ENCODE results near the gene SLC4A1.

SLC4A1 gene

DNA sequence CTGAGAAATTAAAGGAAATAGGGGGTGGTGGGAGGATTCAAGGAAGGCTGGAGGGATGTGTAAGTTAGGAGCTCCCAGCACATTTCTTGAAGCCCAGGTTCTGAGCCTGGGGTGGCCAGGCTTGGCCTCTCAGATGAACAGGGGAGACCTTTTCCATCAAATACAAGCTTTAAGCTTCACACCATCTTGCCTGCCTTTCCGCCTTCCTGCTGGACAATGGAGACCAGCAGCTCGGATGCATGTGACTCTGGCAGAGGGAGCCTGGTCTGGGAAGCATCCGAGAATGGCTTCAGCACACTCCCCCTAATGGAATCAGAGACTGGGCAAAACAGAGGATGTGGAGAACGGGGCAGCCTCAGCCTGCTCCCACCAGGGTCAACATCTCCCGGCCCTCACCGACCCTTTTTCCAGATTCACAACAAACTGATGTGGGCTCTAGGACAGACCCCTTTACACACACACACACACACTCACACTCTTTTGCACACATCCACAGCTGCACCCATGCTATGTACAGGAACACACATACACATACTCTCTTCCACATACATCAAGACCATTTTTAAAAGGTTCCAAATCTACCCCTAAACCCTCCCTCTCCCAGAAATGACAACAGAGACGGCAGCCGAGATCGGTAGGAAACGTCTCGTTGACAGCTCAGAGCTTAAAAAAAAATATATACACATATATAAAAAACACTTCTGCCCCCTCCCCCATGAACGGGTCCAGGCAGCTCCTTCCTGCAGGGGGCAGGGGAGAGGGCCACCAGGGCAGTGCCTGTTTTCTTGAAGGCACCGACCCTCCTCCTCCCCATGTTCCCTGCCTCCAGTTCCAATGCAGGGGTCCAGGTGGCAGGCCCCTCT, 61.7 kb downstream of the SLC4A1 start:
- H3K4me3 ChIP-seq (ENCODE audit: low read length), result no peak overlapping the region
- no peak for DNase-seq (ENCODE audit: low read depth)
- TF ChIP-seq, protein P1, sequence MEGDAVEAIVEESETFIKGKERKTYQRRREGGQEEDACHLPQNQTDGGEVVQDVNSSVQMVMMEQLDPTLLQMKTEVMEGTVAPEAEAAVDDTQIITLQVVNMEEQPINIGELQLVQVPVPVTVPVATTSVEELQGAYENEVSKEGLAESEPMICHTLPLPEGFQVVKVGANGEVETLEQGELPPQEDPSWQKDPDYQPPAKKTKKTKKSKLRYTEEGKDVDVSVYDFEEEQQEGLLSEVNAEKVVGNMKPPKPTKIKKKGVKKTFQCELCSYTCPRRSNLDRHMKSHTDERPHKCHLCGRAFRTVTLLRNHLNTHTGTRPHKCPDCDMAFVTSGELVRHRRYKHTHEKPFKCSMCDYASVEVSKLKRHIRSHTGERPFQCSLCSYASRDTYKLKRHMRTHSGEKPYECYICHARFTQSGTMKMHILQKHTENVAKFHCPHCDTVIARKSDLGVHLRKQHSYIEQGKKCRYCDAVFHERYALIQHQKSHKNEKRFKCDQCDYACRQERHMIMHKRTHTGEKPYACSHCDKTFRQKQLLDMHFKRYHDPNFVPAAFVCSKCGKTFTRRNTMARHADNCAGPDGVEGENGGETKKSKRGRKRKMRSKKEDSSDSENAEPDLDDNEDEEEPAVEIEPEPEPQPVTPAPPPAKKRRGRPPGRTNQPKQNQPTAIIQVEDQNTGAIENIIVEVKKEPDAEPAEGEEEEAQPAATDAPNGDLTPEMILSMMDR (conservative IDR thresholded peaks at IDR 0.05; ENCODE audit: low read depth, low read length), result peak; percentile 48

DNA sequence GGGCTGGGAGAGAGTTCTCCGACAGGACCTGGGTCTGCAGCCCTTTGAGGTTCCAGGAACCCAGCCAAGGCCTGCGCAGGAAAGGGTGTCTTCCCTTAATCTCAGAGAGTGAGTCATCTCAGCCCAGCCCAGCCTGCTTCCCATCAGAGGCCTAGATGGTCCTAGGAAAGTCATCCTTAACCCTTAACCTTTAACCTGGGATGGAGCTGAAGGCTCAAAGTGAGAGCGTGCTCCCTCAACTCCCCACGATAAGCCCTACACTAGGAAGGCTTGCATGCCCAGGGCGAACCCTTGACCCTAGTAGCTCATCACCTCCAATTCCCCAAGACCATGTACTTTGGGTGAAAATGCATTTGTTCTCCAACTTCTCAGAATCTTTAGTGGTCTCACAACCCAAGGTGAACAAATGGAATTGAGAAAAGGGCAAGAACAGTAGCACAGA, 63.5 kb downstream of the SLC4A1 start:
- TF ChIP-seq, protein P1 (conservative IDR thresholded peaks at IDR 0.05; ENCODE audit: low read depth, low read length), result no peak
- no peak overlapping the region for H3K4me3 ChIP-seq (ENCODE audit: low read length)
- no peak for DNase-seq (ENCODE audit: low read depth)

DNA sequence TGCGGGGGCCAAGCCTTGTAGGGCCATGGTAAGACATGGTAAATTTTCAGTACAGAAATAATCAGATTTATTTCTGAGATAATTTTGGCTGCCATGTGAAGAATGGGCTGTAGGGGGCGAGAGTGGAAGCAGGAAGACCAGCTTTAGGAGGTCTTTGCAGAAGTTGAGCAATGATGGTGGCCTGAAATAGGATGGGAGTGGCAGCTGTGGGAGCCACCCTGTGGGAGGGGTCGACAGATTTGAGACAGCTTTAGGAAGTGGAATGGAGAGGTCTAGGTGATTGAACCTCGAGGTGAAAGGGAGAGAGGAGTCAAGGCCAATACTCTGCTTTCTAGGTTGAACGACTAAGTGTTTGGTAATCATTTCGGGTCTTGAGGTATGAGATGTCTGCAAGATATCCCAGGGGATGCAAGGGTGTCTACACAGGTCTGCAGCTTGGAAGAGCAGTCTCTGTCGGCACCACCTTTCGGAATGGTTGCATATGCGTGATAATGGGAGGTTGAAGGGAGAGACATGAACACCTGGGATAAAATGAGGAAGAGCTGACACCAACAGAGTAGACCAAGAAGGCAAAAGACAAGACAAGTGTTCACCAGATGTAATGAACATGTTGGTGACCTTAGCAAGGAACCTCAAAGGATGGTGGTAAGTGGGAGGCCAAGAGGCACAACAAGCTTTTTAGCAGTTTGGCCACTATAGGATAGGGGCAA, 64.0 kb downstream of the SLC4A1 start:
- no peak for DNase-seq (ENCODE audit: low read depth)
- TF ChIP-seq, protein P1 (conservative IDR thresholded peaks at IDR 0.05; ENCODE audit: low read depth, low read length), result peak; percentile 90

DNA sequence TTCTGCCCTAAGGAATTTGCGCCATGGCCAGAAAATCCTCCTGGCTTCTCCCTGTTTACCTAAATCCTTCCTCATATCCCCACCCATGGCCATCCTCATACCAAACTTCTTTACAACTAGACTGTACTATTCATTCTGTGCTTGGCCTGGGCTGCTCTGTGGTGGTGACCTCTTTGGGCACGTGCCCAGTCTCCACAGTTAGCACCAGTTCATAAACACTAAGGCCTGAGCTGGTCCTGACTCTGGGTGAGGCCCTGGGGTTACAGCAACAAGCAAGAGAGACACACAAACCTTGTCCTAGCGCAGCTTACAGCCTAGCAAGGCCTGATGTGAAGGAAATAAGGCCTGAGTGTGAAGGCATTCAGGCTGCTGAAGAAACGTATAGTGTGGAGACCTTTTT, 65.2 kb downstream of the SLC4A1 start:
- TF ChIP-seq, protein P1 (conservative IDR thresholded peaks at IDR 0.05; ENCODE audit: low read depth, low read length), result no peak
- no peak for DNase-seq (ENCODE audit: low read depth)

More for the DNA sequence above, 64.0 kb downstream of the SLC4A1 start:
- H3K4me3 ChIP-seq (ENCODE audit: low read length), result no peak overlapping the region

DNA sequence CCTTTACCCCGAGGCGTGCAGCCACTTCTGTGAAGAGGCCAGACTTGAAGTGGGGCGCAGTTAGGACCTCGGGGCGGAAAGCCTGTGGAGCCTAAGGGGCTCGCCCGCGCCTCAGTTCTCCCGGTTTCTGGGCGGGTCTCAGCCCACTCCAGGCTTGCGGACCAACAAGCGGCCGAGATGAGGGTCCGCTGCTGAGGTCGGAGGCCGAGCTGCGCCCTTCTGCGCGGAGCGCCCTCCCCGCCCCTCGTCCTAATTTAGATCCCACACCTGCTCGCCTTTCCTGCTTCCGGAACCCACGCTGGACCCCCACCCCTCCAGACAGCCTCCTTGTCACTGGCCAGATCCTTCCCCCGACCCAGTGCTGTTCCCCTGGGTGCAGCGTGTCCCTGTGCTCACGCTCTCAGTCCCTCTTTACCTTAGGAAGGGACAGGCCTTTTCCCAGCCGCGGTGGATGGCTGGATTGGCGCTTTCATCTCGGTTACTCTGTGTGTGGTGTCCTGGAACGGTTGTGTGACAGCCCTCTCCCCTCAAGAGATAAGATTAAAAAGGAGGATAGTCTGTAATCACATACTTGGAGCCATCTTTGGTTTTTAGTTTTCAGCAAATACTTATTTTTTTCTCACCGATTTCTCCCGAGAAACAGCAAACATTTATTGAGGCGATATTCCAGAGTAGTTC, 67.3 kb downstream of the SLC4A1 start:
- H3K4me3 ChIP-seq (ENCODE audit: low read length), result peak overlapping the region; percentile 75
- TF ChIP-seq, protein P1 (conservative IDR thresholded peaks at IDR 0.05; ENCODE audit: low read depth, low read length), result no peak
- DNase-seq (ENCODE audit: low read depth), result no peak

More for the DNA sequence above, 65.2 kb downstream of the SLC4A1 start:
- no peak overlapping the region for H3K4me3 ChIP-seq (ENCODE audit: low read length)

DNA sequence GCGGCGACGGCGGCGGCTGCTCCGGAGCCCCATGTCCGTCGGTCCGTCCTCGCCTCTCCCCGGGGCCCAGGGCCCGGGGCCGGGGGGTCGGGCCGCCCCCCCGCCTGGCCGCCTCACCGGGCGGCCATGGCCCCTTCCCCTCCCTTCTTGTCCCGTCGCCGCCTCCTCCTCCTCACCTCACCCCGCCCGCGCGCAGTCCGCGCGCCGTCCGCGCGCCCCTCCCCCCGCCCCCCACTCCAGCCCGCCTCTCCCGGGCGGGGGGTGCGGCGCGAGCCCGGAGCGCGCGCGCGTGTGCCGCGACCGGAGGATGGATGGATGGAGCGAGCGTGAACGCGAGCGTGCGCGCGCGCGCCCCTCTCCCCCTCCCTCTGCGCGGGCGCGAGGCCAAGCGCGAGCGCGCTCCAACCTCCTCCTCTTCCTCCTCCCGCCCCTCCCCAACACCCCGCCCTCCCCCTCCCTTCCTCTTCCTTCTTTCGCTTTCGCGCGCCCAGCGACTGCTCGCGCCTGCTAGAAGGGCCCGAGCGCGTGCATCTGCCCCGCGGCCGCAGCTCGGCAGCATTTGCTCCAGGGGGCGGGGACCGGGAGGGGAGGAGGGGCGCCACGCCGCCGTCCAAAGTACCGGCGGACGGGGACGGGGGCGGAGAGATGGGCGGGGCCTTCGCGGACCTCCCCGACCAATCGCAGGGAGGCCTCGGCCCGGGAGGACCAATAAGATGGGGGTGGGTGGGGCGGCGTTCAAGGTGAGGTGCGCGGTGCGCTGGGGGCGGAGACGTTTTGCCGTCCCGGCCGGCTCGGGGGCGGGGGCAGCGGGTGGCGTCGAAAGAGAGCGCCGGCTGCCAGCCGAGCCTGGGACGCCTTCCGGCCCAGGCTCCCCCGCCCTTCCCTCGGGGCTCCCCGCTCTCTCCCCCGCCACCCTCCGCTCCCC, 68.1 kb downstream of the SLC4A1 start, which contains the start of gene ATXN7L3:
ATXN7L3 (minus strand) TSS at position 332 of the 925 bp plus-strand sequence. CDS start 1,814 bp downstream, outside the sequence.
- DNase-seq (ENCODE audit: low read depth), result peak; percentile 93
- TF ChIP-seq, protein P1 (conservative IDR thresholded peaks at IDR 0.05; ENCODE audit: low read depth, low read length), result no peak
- H3K4me3 ChIP-seq (ENCODE audit: low read length), result peak within 1 kb of the TSS; percentile 80
